ENCODE results near the gene PPFIA2.

- TF ChIP-seq CTCF (IDR thresholded peaks at IDR 0.05) (no peak), POLR2A (IDR thresholded peaks at IDR 0.05) (no peak), POLR2AphosphoS5 (IDR thresholded peaks at IDR 0.05) (no peak)
These were observed 383.2 kb downstream of the PPFIA2 start for GRCh38 chr12:81375969-81376368.

Measured in suprapubic skin (tissue), 4 donors.